Amniotic stem cell (primary cell): ENCODE results near the gene PPP1R12A.

Experiments used
- DNase-seq: peaks from one replicate; lab custom pipeline; 2025; lab: John Stamatoyannopoulos, UW

The PPP1R12A gene

GRCh38 chr12:79766705-79767464 lies 168.0 kb downstream of the PPP1R12A start:
- DNase-seq = no peak

DNA sequence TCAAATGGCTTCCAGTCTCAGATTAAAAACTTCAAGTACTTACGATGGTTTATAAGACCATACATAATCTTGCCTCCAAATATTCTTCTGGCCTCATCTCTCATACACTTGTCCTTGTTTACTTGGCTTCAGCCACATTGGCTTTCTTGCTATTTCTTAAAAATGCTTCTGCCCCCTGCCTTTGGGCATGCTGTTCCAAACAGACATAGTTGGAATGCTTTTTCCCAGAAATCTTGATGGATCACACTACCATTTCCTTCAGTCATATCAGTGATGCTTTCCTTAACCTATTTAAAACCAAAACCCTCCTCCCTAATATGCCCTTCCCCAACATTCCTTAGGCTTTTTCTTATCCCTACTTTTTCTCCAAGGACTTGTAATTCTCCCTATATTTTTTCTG lies 169.7 kb downstream of the PPP1R12A start:
- DNase-seq = no peak

- DNase-seq = no peak
Observed at GRCh38 chr12:79764641-79765040, 170.3 kb downstream of the PPP1R12A start.

DNA sequence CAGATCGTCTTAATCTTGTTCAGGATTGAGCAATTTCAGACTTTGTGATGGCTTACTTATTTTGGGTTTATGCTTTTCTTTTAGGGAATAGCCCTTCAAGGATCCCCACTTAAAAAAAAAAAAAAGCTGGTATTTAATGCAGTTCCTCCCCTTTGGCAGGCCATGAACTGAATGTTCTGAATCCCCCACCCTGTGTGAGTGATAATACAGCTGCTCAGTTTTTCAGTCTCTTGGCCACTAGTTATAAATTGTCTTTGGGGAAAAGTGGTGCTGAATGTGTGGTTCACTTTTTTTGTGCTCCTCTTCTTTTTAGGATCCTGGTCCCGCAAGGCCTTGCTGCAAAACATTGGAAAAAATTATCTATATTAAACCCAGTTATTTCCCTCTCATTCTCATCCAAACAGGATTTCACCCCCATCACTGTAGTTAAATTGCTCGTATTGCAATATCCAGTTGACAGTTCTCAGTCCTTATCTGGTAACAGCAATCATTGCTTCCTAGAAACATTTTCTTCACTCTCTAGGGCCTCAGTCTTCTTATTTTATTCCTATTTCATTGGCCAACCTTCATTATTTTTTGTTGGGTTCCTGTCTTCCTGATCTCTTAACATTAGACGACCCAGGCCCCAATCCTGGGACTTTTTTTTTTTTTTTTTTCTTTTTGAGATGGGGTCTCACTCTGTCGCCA lies 171.0 kb downstream of the PPP1R12A start:
- no peak for DNase-seq

GRCh38 chr12:79761341-79761740 lies 173.6 kb downstream of the PPP1R12A start:
- no peak for DNase-seq

GRCh38 chr12:79747274-79747673 lies 187.6 kb downstream of the PPP1R12A start:
- no peak for DNase-seq

DNA sequence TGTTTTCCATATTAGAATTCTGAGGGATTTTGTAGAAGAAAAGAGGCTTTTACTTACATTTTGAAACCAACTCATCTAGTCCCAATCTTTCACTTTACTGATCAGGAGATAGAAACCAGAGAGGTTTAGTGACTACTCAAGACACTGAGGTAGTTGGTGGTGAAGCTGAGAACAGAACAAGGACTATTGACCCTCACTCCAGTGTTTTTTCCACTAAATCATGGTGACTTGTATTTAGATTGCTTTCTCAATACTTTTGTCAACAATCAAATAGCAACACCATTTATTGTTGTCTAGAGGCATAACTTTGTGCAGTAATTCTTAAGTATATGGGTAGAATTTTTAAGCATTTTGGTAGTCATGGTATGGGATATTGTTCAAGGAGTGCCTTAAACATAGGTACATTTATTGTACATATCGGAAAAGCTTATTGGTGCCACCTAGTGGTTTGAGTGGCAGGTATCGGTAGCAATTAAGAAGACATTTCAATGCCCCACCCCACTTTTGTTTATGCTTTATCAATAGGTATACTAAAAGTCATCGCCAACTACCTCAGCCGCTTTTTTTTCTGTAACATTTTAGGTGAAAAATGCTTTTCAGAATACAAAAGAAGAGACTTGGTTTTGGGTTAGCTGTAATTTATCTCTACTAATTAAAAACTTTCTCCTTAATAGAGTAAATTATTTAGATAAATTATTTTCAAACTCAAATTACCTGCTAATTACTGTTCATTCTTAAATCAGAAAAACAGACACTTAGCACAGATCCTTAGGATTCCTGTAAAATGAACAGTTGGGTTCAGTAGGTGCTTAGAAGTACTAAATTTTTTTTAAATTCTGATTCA lies 196.8 kb downstream of the PPP1R12A start:
- peak; percentile 18 for DNase-seq

DNA sequence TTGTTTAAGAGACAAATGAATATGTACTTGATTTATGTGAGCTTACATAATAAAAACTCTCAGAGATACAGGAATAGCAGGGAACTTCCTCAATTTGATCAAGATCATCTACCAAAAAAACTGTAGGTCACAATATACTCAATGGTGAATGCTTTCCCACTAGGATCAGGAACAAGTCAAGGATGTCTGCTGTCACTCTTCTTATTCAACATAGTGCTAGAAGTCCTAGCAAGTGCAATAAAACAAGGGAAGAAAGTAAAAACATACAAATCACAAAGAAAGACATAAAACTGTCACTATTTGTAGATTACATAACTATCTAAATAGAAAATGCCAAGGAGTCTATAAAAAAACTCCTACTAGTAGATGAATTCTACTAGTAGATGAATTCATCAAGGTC lies 202.3 kb downstream of the PPP1R12A start:
- no peak for DNase-seq

DNA sequence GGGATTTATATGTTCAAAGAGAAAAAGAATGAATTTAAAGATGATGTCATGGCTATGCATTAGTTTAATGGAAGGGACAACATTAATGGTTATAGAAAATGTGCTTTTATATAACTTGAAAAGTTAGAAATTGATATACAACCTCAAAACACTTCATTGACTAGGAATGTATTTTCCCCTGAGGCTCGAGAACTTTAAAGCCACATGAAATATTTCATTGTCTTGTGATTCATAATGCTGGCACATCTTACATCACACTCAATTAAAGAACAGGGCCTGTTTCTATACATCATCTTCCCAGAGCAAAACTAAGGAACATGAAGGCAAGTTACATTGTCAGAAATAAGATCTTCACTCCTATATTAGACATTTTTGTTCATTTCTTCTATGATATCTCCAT lies 208.9 kb downstream of the PPP1R12A start:
- peak; percentile 25 for DNase-seq
